Kidney (tissue), 14 donors: ENCODE data around the gene CEP295NL. TPM values are rescaled to one million over a fixed set of nuclear protein-coding genes. Genes with fewer than 3 reads are reported as not detected.
A peak's percentile ranks its signal among the peaks of the same experiment; 100 is the strongest.
"Not testable (repeated sequence)": the region's sequence is repeated elsewhere in the genome, so short reads cannot be mapped to it uniquely, and the experiment has no call there.

Source experiments
- DNase-seq, 5 donors: peaks; one replicate each; pipeline ENCODE4 v3.0.0-alpha.2; 2013 to 2020
- FAIRE-seq: peaks from 2 replicates; lab custom pipeline; 2012; peaks lifted over from hg19 to GRCh38; lab: Jason Lieb, UNC
- H3K27ac ChIP-seq, 2 donors: one replicate each; pipeline ENCODE4 v1.7.0; 2013; ENCODE audit warnings: low read depth in 2 of 2, low read length in 2 of 2, inconsistent platforms in 1 of 2
- H3K27me3 ChIP-seq: one replicate; pipeline ENCODE4 v1.7.1; 2013; ENCODE audit warnings: low read length, inconsistent platforms; ENCODE audit not compliant: control insufficient read depth, insufficient read depth
- H3K36me3 ChIP-seq, 3 donors: one replicate each; pipeline versions ENCODE4 v1.7.0 to v1.7.1; 2013; ENCODE audit warnings: low read length in 3 of 3, control low read depth in 1 of 3, inconsistent platforms in 1 of 3; ENCODE audit not compliant: insufficient read depth in 3 of 3, control insufficient read depth in 2 of 3
- H3K4me1 ChIP-seq, 3 donors: one replicate each; pipeline versions ENCODE4 v1.7.0 to v1.7.1; 2013; ENCODE audit warnings: low read length in 3 of 3, inconsistent platforms in 1 of 3, low read depth in 1 of 3; ENCODE audit not compliant: control insufficient read depth in 2 of 3, insufficient read depth in 2 of 3
- H3K4me3 ChIP-seq, 3 donors: one replicate each; pipeline versions ENCODE4 v1.7.0 to v1.8.1; 2013; ENCODE audit warnings: low read length in 3 of 3, control low read depth in 1 of 3, inconsistent platforms in 1 of 3
- H3K9ac ChIP-seq, 3 donors: one replicate each; pipeline versions ENCODE4 v1.7.0 to v1.7.1; 2013; ENCODE audit warnings: low read length in 3 of 3, control low read depth in 1 of 3, inconsistent platforms in 1 of 3
- H3K9me3 ChIP-seq, 3 donors: one replicate each; pipeline versions ENCODE4 v1.7.0 to v1.7.1; 2013; ENCODE audit warnings: low read length in 3 of 3, control low read depth in 1 of 3, inconsistent platforms in 1 of 3; ENCODE audit not compliant: control insufficient read depth in 2 of 3, insufficient read depth in 1 of 3
- CTCF ChIP-seq: IDR thresholded peaks from 3 replicates; pipeline ENCODE4 v1.5.1; 2012; ENCODE audit warnings: mild to moderate bottlenecking, moderate library complexity, borderline replicate concordance; ENCODE audit not compliant: insufficient read depth; ENCODE audit errors: extremely low read depth
- intact Hi-C: fragments of 100-400 bp; cut with DNase I; formaldehyde crosslinking; loops from one replicate; pipeline ENCODE4 v1.11.1; 2022
- polyA plus RNA-seq: library from polyadenylated mRNA; stranded (reverse); fragments of 350-450 nt; fragmentation: Illumina TruSeq; extraction: RNeasy Lipid Tissue Mini Kit (QIAGEN cat#74804); gene quantifications from one replicate; pipeline ENCODE4 v1.2.3, GENCODE V29; 2014; ENCODE audit warnings: low read depth, low replicate concordance; ENCODE audit not compliant: insufficient read depth
- total RNA-seq: library from RNA; stranded (reverse); fragmentation: NEBNext Ultra II Directional; extraction: Animal tissue kit (Norgen Biotek cat#: 25700); gene quantifications from one replicate; pipeline ENCODE4 v1.2.1, GENCODE V29; 2021
- donor health status: control.
- donor health status: control.
- donor health status: control.
- donor health status: control.
- donor health status: control.
- donor health status: DM: yes; HTN: yes; CAD: no.
- donor health status: Normal renal cell carcinoma (clear cell type).

The CEP295NL gene
- total and polyA plus RNA-seq, 2 donors from 2014 or later, result 3.6 TPM; not detected in 1

GRCh38 chr17:78891406-78892061 lies 11.5 kb downstream of the CEP295NL start:
- no peak overlapping the region for H3K9ac ChIP-seq
- H3K4me3 ChIP-seq, result no peak overlapping the region
- no peak for FAIRE-seq
- TF ChIP-seq CTCF, result no peak
- H3K36me3 ChIP-seq, result no peaks in the 10 kb centered on the region
- no peaks in the 10 kb centered on the region for H3K27me3 ChIP-seq
- H3K27ac ChIP-seq, result peak overlapping the region in 1 of 2 donors; percentile 8
- intact Hi-C loops, result no loop called here
- peaks cover 0 to 5% (median 0%) of the 10 kb centered on the region in 3 donors for H3K4me1 ChIP-seq
- H3K9me3 ChIP-seq, result no peaks in the 10 kb centered on the region
- peak in 1 of 5 donors; percentile 58 for DNase-seq

- H3K4me1 ChIP-seq, result peaks cover 0 to 2% (median 0%) of the 10 kb centered on the region in 3 donors
- intact Hi-C loops, result no loop called here
- H3K27ac ChIP-seq, result no peak overlapping the region
- no peaks in the 10 kb centered on the region for H3K27me3 ChIP-seq
- H3K36me3 ChIP-seq, result no peaks in the 10 kb centered on the region
- TF ChIP-seq CTCF, result no peak
- no peak for FAIRE-seq
- H3K9me3 ChIP-seq, result no peaks in the 10 kb centered on the region
- no peak overlapping the region for H3K9ac ChIP-seq
- H3K4me3 ChIP-seq, result no peak overlapping the region
- peak in 1 of 5 donors; percentile 84 for DNase-seq
These were observed 12.5 kb downstream of the CEP295NL start for GRCh38 chr17:78890498-78890897.

GRCh38 chr17:78890096-78890495 lies 12.9 kb downstream of the CEP295NL start:
- H3K27me3 ChIP-seq, H3K9me3 ChIP-seq, H3K4me3 ChIP-seq, H3K36me3 ChIP-seq, intact Hi-C loops, H3K27ac ChIP-seq, H3K4me1 ChIP-seq, H3K9ac ChIP-seq, FAIRE-seq, DNase-seq: not testable (repeated sequence)

GRCh38 chr17:78889531-78889930 lies 13.5 kb downstream of the CEP295NL start:
- TF ChIP-seq CTCF, result no peak
- DNase-seq (no peak), FAIRE-seq (no peak)
- no peaks in the 10 kb centered on the region for H3K9me3 ChIP-seq
- no peak overlapping the region for H3K27ac ChIP-seq
- H3K4me3 ChIP-seq, result no peak overlapping the region
- peaks cover 0 to 6% (median 3%) of the 10 kb centered on the region in 3 donors for H3K4me1 ChIP-seq
- intact Hi-C loops, result no loop called here
- H3K9ac ChIP-seq, result no peak overlapping the region
- no peaks in the 10 kb centered on the region for H3K36me3 ChIP-seq
- no peaks in the 10 kb centered on the region for H3K27me3 ChIP-seq
